Naive B cell (primary cell): Measurements from ENCODE around the gene ZSWIM5. TPM values are rescaled to one million over a fixed set of nuclear protein-coding genes. Genes with fewer than 3 reads are reported as not detected.
A peak's percentile ranks its signal among the peaks of the same experiment; 100 is the strongest.
"Not testable (repeated sequence)": the region's sequence is repeated elsewhere in the genome, so short reads cannot be mapped to it uniquely, and the experiment has no call there.

Experiments
- ATAC-seq, 2 donors: fragments of 150-1000 bp; cut with Tn5 transposase; 2 replicates each; pipeline ENCODE4 v1.10.0; 2021; ENCODE audit warnings: low read depth in 2 of 2, mild to moderate bottlenecking in 2 of 2, moderate library complexity in 2 of 2
- DNase-seq: peaks from one replicate; pipeline ENCODE4 v3.0.0; 2022
- H3K27ac Mint-ChIP-seq, 6 donors: one replicate each; pipeline ENCODE4 v1.8.0; 2020 to 2022; ENCODE audit warnings: mild to moderate bottlenecking in 6 of 6, mixed read lengths in 6 of 6, moderate library complexity in 5 of 6, inconsistent platforms in 2 of 6
- H3K27me3 Mint-ChIP-seq, 3 donors: one replicate each; pipeline ENCODE4 v1.8.0; 2021 to 2022; ENCODE audit warnings: mixed read lengths in 3 of 3, mild to moderate bottlenecking in 1 of 3
- H3K36me3 Mint-ChIP-seq, 2 donors: one replicate each; pipeline ENCODE4 v1.8.0; 2020 to 2022; ENCODE audit warnings: mixed read lengths in 2 of 2, inconsistent platforms in 1 of 2, mild to moderate bottlenecking in 1 of 2
- H3K4me1 Mint-ChIP-seq, 3 donors: one replicate each; pipeline ENCODE4 v1.8.0; 2020 to 2022; ENCODE audit warnings: mixed read lengths in 3 of 3, inconsistent platforms in 1 of 3, mild to moderate bottlenecking in 1 of 3, moderate library complexity in 1 of 3
- H3K4me3 Mint-ChIP-seq, 8 donors: one replicate each; pipeline ENCODE4 v1.8.0; 2020 to 2022; ENCODE audit warnings: mild to moderate bottlenecking in 8 of 8, mixed read lengths in 8 of 8, moderate library complexity in 8 of 8, inconsistent platforms in 2 of 8
- H3K9me3 Mint-ChIP-seq, 7 donors: one replicate each; pipeline ENCODE4 v1.8.0; 2020 to 2022; ENCODE audit warnings: mixed read lengths in 7 of 7, mild to moderate bottlenecking in 5 of 7, inconsistent platforms in 2 of 7, moderate library complexity in 1 of 7
- polyA plus RNA-seq, 6 donors: library from polyadenylated mRNA; unstranded; fragments of 300-500 nt; fragmentation: Illumina TruSeq; gene quantifications; one replicate each; pipeline ENCODE4 v1.2.3, GENCODE V29; 2021; ENCODE audit warnings: low read depth in 6 of 6

Gene ZSWIM5
- polyA plus RNA-seq, result under 1 TPM in 2 of 6 donors, not detected in 4; 0.07 to 0.11 TPM

- Mint-ChIP-seq H3K27me3 (peaks cover 31 to 43% (median 32%) of the 10 kb centered on the region in 3 donors), H3K27ac (peak within 1 kb of the TSS in 5 of 6 donors; percentile 7 to 92 (median 16)), H3K9me3 (no peaks in the 10 kb centered on the region), H3K4me3 (peak within 1 kb of the TSS; percentile 84 to 95 (median 90)), H3K4me1 (peaks cover 15 to 16% (median 16%) of the 10 kb centered on the region in 3 donors), H3K36me3 (no peaks in the 10 kb centered on the region)
- peak; percentile 47 for DNase-seq
- peak; percentile 79 to 85 for ATAC-seq
These were observed at the start of gene ZSWIM5 for GRCh38 chr1:45205910-45206721. Gene ZSWIM5 (minus strand): TSS chr1:45206605. CDS start chr1:45206350, 255 bp downstream.

- H3K9me3 Mint-ChIP-seq, result peaks cover 10 to 33% (median 26%) of the 10 kb centered on the region in 7 donors
- H3K4me3 Mint-ChIP-seq, result no peak overlapping the region
- no peak overlapping the region for H3K27ac Mint-ChIP-seq
- no peaks in the 10 kb centered on the region for H3K4me1 Mint-ChIP-seq
- ATAC-seq, result no peak
- DNase-seq, result no peak
- peaks cover 14 to 22% (median 21%) of the 10 kb centered on the region in 3 donors for H3K27me3 Mint-ChIP-seq
- H3K36me3 Mint-ChIP-seq, result peaks cover 14 to 15% of the 10 kb centered on the region in 2 donors
These were observed 48.1 kb upstream of the ZSWIM5 start for GRCh38 chr1:45254490-45254889.

- no peak overlapping the region for H3K27ac Mint-ChIP-seq
- H3K27me3 Mint-ChIP-seq, result peaks cover 14 to 26% (median 21%) of the 10 kb centered on the region in 3 donors
These were observed 44.1 kb upstream of the ZSWIM5 start for GRCh38 chr1:45250544-45250943.

GRCh38 chr1:45248004-45248403 lies 41.6 kb upstream of the ZSWIM5 start:
- not testable (repeated sequence) for H3K4me3 Mint-ChIP-seq, ATAC-seq, H3K36me3 Mint-ChIP-seq, H3K4me1 Mint-ChIP-seq, DNase-seq
- peaks cover 14 to 20% (median 19%) of the 10 kb centered on the region in 3 donors for H3K27me3 Mint-ChIP-seq
- peaks cover 1 to 11% (median 5%) of the 10 kb centered on the region in 7 donors for H3K9me3 Mint-ChIP-seq
- peak overlapping the region in 1 of 6 donors; percentile 53 for H3K27ac Mint-ChIP-seq

More at GRCh38 chr1:45250544-45250943, 44.1 kb upstream of the ZSWIM5 start:
- Mint-ChIP-seq H3K4me3 (no peak overlapping the region), H3K36me3 (no peaks in the 10 kb centered on the region), H3K4me1 (no peaks in the 10 kb centered on the region), H3K9me3 (peaks cover 0 to 6% (median 4%) of the 10 kb centered on the region in 7 donors)
- DNase-seq, result no peak
- ATAC-seq, result no peak

GRCh38 chr1:45246760-45247159 lies 40.4 kb upstream of the ZSWIM5 start:
- peaks cover 8 to 23% (median 12%) of the 10 kb centered on the region in 7 donors for H3K9me3 Mint-ChIP-seq
- H3K36me3 Mint-ChIP-seq, result peaks cover 0 to 7% of the 10 kb centered on the region in 2 donors
- DNase-seq (no peak), ATAC-seq (no peak)
- H3K27ac Mint-ChIP-seq, result peak overlapping the region in 1 of 6 donors; percentile 39
- H3K4me3 Mint-ChIP-seq, result no peak overlapping the region
- peaks cover 16 to 27% (median 20%) of the 10 kb centered on the region in 3 donors for H3K27me3 Mint-ChIP-seq
- H3K4me1 Mint-ChIP-seq, result no peaks in the 10 kb centered on the region

- Mint-ChIP-seq H3K27me3 (peaks cover 17 to 26% (median 22%) of the 10 kb centered on the region in 3 donors), H3K27ac (peak overlapping the region in 1 of 6 donors; percentile 39), H3K9me3 (peaks cover 9 to 28% (median 15%) of the 10 kb centered on the region in 7 donors)
- not testable (repeated sequence) for DNase-seq, H3K36me3 Mint-ChIP-seq, ATAC-seq, H3K4me1 Mint-ChIP-seq, H3K4me3 Mint-ChIP-seq
These were observed 40.0 kb upstream of the ZSWIM5 start for GRCh38 chr1:45246359-45246758.

- no peak for DNase-seq
- ATAC-seq, result no peak
- H3K27me3 Mint-ChIP-seq, result peaks cover 8 to 16% (median 10%) of the 10 kb centered on the region in 3 donors
- H3K9me3 Mint-ChIP-seq, result peaks cover 9 to 29% (median 24%) of the 10 kb centered on the region in 7 donors
- no peak overlapping the region for H3K4me3 Mint-ChIP-seq
- H3K36me3 Mint-ChIP-seq, result peaks cover 0 to 10% of the 10 kb centered on the region in 2 donors
- H3K4me1 Mint-ChIP-seq, result no peaks in the 10 kb centered on the region
- H3K27ac Mint-ChIP-seq, result no peak overlapping the region
These were observed 38.3 kb upstream of the ZSWIM5 start for GRCh38 chr1:45244660-45245059.

GRCh38 chr1:45243476-45244343 lies 37.3 kb upstream of the ZSWIM5 start:
- Mint-ChIP-seq H3K9me3 (peaks cover 9 to 32% (median 24%) of the 10 kb centered on the region in 7 donors), H3K4me3 (no peak overlapping the region), H3K4me1 (no peaks in the 10 kb centered on the region), H3K27me3 (peaks cover 8 to 16% (median 10%) of the 10 kb centered on the region in 3 donors), H3K36me3 (peaks cover 5 to 10% of the 10 kb centered on the region in 2 donors), H3K27ac (no peak overlapping the region)
- ATAC-seq, result no peak
- no peak for DNase-seq

- H3K27ac Mint-ChIP-seq, result no peak overlapping the region
- no peak overlapping the region for H3K4me3 Mint-ChIP-seq
- H3K36me3 Mint-ChIP-seq, result peaks cover 9 to 21% of the 10 kb centered on the region in 2 donors
- H3K4me1 Mint-ChIP-seq, result no peaks in the 10 kb centered on the region
- peaks cover 13 to 33% (median 19%) of the 10 kb centered on the region in 3 donors for H3K27me3 Mint-ChIP-seq
- ATAC-seq (no peak), DNase-seq (no peak)
- H3K9me3 Mint-ChIP-seq, result peaks cover 8 to 46% (median 25%) of the 10 kb centered on the region in 7 donors
These were observed 32.4 kb upstream of the ZSWIM5 start for GRCh38 chr1:45238846-45239245.

GRCh38 chr1:45236136-45236535 lies 29.7 kb upstream of the ZSWIM5 start:
- Mint-ChIP-seq H3K4me3 (no peak overlapping the region), H3K9me3 (peaks cover 2 to 30% (median 11%) of the 10 kb centered on the region in 7 donors), H3K27me3 (peaks cover 9 to 17% (median 11%) of the 10 kb centered on the region in 3 donors), H3K4me1 (no peaks in the 10 kb centered on the region), H3K27ac (no peak overlapping the region), H3K36me3 (peaks cover 9 to 12% of the 10 kb centered on the region in 2 donors)
- ATAC-seq (no peak), DNase-seq (no peak)

GRCh38 chr1:45230537-45230936 lies 24.1 kb upstream of the ZSWIM5 start:
- Mint-ChIP-seq H3K9me3 (peaks cover 0 to 6% (median 2%) of the 10 kb centered on the region in 7 donors), H3K4me3 (no peak overlapping the region), H3K27ac (peak overlapping the region in 1 of 6 donors; percentile 67), H3K4me1 (no peaks in the 10 kb centered on the region), H3K36me3 (peaks cover 4 to 5% of the 10 kb centered on the region in 2 donors), H3K27me3 (peaks cover 7 to 14% (median 8%) of the 10 kb centered on the region in 3 donors)
- ATAC-seq (no peak), DNase-seq (no peak)

- Mint-ChIP-seq H3K36me3 (no peaks in the 10 kb centered on the region), H3K4me3 (no peak overlapping the region), H3K9me3 (peaks cover 0 to 3% (median 0%) of the 10 kb centered on the region in 7 donors), H3K4me1 (no peaks in the 10 kb centered on the region), H3K27ac (no peak overlapping the region), H3K27me3 (peaks cover 1 to 28% (median 8%) of the 10 kb centered on the region in 3 donors)
- ATAC-seq, result no peak
- DNase-seq, result no peak
These were observed 19.2 kb upstream of the ZSWIM5 start for GRCh38 chr1:45225598-45225997.

GRCh38 chr1:45223710-45224109 lies 17.3 kb upstream of the ZSWIM5 start:
- peaks cover 0 to 28% (median 8%) of the 10 kb centered on the region in 3 donors for H3K27me3 Mint-ChIP-seq
- H3K27ac Mint-ChIP-seq, H3K36me3 Mint-ChIP-seq, H3K4me1 Mint-ChIP-seq, H3K4me3 Mint-ChIP-seq, ATAC-seq, H3K9me3 Mint-ChIP-seq, DNase-seq: not testable (repeated sequence)
